ENCODE measurements around the gene RGS8.

DNA sequence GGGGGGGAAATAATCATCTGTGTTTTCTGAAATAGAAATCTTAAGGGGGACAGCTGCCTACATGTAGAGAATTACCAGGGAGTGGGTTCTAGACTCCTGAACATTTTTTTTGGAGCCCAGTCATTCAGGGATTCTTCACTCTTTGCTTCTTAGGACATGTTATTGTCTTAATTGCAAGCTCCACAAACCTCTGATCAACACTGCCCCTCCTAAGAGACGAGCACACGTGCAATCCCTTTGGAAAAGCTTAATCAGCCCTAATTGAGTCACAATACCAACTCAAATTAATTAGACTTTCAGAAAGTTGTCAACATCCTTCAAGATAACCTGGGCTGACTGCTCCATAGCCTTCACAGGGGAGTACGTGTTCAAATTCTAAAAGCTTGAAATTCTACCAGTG is 21.4 kb downstream of the RGS8 start:
- no peak for TF ChIP-seq EZH2 (IDR thresholded peaks at IDR 0.05; ENCODE audit: insufficient read depth, poor library complexity, severe bottlenecking)
- TF ChIP-seq EZH2phosphoT487 (IDR thresholded peaks at IDR 0.05; ENCODE audit: insufficient read depth, low read depth), result no peak
